Epithelial cell of proximal tubule (primary cell): ENCODE data around the gene CARD19. TPM values are rescaled to one million over a fixed set of nuclear protein-coding genes. Genes with fewer than 3 reads are reported as not detected.
"Not testable (repeated sequence)": the region's sequence is repeated elsewhere in the genome, so short reads cannot be mapped to it uniquely, and the experiment has no call there.

Experiments
- DNase-seq: peaks from one replicate; pipeline ENCODE4 v3.0.0-alpha.2; 2011; ENCODE audit warnings: low read depth
- H3K4me3 ChIP-seq: 2 replicates; pipeline ENCODE4 v1.5.1; 2011; ENCODE audit warnings: low read depth, mild to moderate bottlenecking, low read length
- total RNA-seq: library from RNA; depleted of rRNA; stranded (reverse); fragments of >200 nt; gene quantifications from 2 replicates; pipeline ENCODE4 v1.2.3, GENCODE V29; 2015
- TF ChIP-seq, protein P1 (sequence below): conservative IDR thresholded peaks from 2 replicates; pipeline ENCODE4 v1.5.1; 2012; ENCODE audit warnings: low read depth, mild to moderate bottlenecking, low read length

Gene CARD19
- total RNA-seq, 1 donor from 2014 or later, result 64.6 TPM

DNA sequence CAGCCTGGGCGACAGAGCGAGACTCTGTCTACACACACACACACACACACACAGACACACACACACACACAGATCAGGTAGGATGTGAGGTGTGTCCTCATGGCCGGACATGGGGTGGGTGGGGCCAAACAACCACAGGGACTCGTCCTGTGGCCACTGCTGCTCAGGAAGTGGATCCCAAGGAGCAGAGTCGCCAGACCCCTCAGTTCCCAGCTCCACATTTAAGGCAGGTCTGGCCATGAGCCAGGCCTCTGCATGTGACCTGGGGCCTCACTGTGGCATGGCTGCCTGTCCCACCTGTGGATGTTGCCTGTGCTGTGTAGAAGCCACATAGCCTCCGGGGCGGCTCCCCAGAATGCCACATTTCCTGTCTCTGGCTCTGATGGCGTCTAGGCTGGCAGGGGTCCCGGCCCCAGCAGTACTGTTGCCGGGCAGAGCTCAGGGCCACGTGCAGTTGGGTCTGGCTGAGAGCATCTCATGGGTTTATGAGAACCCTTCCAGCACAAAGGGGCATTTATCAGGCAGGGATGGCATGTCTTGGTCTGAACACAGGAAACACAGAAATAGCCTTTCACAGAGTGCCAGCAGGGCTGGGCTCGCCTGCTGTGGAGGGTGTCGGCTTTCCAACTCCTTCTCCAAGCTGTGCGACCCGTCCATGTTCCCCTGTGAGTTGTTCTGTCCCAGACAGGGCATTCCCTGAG, 48.0 kb downstream of the CARD19 start:
- DNase-seq, result no peak
- TF ChIP-seq, protein P1, sequence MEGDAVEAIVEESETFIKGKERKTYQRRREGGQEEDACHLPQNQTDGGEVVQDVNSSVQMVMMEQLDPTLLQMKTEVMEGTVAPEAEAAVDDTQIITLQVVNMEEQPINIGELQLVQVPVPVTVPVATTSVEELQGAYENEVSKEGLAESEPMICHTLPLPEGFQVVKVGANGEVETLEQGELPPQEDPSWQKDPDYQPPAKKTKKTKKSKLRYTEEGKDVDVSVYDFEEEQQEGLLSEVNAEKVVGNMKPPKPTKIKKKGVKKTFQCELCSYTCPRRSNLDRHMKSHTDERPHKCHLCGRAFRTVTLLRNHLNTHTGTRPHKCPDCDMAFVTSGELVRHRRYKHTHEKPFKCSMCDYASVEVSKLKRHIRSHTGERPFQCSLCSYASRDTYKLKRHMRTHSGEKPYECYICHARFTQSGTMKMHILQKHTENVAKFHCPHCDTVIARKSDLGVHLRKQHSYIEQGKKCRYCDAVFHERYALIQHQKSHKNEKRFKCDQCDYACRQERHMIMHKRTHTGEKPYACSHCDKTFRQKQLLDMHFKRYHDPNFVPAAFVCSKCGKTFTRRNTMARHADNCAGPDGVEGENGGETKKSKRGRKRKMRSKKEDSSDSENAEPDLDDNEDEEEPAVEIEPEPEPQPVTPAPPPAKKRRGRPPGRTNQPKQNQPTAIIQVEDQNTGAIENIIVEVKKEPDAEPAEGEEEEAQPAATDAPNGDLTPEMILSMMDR, result no peak
- H3K4me3 ChIP-seq, result no peak overlapping the region

DNA sequence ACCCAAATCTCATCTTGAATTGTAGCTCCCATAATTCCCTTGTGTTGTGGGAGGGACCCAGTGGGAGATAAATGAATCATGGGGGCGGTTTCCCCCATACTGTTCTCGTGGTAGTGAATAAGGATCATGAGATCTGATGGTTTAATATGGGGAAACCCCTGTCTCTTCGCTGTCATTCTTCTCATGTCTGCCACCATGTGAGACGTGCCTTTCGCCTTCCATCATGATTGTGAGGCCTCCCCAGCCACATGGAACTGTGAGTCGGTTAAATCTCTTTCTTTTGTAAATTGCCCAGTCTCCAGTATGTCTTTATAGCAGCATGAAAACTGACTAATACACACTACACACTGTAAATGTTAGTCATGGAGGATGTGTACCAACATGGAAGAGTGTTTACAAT, 50.7 kb downstream of the CARD19 start:
- not testable (repeated sequence) for DNase-seq, H3K4me3 ChIP-seq

DNA sequence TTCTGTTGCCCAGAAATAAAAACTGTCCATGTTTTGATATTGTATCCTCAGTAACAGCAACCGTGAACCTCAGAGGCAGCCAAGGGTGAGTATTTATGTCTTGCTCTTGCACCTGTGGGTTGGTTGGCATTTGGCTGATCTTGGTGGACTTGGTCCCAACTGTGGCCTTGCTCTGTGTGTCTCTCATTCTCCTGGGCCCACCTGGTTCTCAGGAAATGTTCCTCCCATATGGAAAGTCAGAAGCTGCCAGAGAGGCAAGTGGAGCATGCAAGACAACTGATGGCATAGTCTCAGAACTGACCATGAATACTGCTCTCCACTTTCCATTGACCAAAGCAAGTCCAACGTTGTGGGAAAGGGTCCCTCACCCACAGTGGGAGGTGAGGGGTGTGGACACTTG, 51.6 kb downstream of the CARD19 start:
- DNase-seq, result no peak
- H3K4me3 ChIP-seq, result no peak overlapping the region
- TF ChIP-seq, protein P1, result no peak

DNA sequence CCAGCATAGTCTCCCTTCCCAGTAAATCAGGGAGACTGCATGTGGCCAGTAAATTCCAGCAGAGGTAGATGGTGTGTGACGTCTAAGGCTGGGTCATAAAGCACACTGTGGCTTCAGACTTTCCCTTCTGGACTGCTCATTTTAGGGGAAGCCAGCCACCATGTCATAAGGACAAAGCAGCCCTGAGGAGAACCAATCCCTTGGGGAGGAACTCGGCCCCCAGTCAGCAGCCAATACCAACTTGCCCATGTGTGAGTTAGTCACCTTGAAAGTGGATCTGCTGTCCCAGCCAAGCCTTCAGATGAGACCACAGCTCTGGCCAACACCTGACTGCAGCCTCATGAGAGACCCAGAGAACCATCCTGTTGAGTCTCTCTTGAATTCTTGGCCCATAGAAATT, 52.7 kb downstream of the CARD19 start:
- DNase-seq, result no peak
- TF ChIP-seq, protein P1, result no peak
- H3K4me3 ChIP-seq, result no peak overlapping the region

DNA sequence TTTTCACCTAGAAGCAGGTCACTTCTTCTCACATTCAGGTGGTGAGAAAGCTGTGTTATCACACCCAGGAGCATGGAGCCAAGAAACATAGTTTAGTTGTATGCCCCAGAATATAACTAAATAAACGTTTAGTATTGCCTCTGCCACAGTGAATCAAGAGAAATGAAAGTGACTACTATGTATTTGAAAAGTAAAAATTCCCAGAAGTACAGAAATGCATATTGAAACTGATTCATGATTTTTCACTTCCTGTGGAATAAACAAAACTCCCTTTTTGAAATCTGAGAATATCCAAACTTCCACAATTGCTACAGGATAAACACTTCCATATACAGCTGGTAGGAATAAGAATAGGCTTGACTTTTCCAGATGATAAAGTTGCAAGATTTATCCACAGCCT, 53.3 kb downstream of the CARD19 start:
- DNase-seq, result no peak
- TF ChIP-seq, protein P1, result no peak
- no peak overlapping the region for H3K4me3 ChIP-seq

DNA sequence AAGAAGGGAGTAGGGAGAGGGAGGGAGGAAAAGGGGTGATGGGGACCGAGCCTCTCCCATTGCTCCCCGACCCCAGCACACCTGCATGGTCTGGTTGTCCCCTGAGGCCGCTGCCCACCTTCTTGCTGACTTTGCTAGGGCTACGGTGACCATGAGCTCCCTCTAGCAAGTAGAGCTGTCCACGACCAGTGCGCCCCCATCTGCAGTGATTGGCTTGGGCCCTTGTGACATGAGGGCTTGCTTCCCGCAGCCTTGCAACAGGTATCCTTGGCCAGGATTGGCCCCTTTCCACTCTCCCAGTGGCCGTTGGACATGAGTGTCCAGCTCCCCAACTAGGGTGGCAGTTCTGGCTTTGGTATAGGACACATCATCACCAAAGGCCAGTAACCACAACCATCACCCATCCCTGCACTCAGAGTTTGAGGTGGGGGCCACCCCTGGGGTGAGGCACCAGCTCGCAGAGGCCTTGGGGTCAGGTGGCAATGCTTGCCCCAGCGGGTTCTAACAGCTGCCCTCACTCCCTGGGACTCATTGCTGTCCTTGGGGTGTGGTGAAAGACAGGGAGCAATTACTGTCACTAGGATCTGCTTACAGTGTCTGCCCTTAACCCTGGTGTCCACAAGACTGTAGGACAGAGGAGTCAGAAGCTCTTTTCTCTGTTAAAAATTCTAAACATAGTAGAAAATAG, 55.2 kb downstream of the CARD19 start:
- H3K4me3 ChIP-seq, result no peak overlapping the region
- DNase-seq, result no peak
- TF ChIP-seq, protein P1, result no peak

DNA sequence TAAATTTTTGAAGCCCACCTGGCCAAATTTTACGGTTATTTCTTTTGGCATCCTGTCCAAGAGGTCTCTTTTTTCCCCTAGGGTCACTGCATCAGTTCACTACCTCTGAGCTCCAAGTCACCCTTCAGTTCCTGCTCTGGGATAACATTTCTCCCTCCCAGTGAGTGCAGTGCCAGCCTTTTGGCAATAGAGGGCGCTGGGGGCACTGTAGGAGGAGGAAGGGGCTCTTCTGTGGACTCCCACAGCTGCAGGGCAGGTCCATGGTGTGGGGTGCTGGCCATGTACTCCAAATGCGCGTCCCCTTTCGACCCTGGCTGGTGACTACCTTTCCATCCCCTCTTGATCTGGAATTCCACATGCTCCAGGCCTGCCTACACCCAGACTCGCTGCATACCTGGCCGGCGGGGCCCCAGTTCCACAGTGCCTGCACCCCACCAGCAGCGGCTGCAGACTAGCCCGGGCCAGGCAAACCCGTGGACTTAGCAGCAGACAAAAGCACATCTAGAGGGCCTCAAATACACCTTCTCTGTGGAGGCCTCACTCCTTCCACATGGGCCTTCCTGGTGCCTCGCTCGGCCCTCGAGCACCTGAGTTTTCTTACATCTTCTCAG, 58.4 kb downstream of the CARD19 start:
- TF ChIP-seq, protein P1, result peak; percentile 76
- H3K4me3 ChIP-seq, result no peak overlapping the region
- DNase-seq, result no peak
